ENCODE data around the gene ARL11.

Gene ARL11

DNA sequence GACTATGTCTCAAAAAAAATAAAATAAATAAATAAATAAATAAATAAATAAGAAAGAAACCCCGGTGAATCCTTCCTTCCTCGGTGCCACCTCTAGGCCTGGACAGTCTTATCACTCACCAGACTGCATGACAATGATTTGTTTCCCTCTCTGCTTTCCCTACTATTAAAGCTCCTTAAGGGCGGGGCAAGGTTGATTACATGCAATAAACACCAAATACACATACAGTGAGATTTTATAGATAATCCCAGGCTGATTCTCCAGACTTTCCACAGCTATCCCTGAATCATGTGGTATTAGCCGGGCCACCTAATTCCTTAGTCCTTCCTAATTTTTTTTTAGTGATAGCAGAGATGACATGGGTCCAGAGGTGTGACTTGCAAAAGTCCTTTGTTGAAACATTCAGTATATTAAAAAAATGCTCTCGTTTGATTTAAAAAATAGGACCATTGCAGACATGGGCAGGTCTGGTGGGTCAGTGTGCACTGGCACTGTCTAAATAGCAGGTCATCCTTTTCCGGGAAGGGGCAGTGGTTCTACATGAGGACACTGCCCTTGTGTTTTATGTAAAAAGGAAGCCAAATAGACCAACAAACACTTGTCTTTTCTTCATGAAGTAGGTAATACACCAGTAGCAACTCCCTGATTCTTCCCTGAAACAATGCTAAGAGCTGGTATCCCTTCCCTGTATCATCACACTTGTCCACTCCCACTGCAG, 48.4 kb downstream of the ARL11 start:
- Histone ChIP-seq H3K36me3 (ENCODE audit: control insufficient read depth, insufficient read depth, low read length) (peaks cover 26% of the 10 kb centered on the region), H3K4me1 (ENCODE audit: control insufficient read depth, insufficient read depth, low read length) (no peaks in the 10 kb centered on the region), H3K9me3 (ENCODE audit: control insufficient read depth, insufficient read depth, low read depth, low read length) (peaks cover 26% of the 10 kb centered on the region), H3K27me3 (ENCODE audit: control insufficient read depth, insufficient read depth, low read length) (no peaks in the 10 kb centered on the region), H3K9ac (ENCODE audit: low read length) (no peak overlapping the region), H3K27ac (ENCODE audit: low read depth, low read length) (no peak overlapping the region), H3K4me3 (ENCODE audit: low read depth, low read length) (no peak overlapping the region)

DNA sequence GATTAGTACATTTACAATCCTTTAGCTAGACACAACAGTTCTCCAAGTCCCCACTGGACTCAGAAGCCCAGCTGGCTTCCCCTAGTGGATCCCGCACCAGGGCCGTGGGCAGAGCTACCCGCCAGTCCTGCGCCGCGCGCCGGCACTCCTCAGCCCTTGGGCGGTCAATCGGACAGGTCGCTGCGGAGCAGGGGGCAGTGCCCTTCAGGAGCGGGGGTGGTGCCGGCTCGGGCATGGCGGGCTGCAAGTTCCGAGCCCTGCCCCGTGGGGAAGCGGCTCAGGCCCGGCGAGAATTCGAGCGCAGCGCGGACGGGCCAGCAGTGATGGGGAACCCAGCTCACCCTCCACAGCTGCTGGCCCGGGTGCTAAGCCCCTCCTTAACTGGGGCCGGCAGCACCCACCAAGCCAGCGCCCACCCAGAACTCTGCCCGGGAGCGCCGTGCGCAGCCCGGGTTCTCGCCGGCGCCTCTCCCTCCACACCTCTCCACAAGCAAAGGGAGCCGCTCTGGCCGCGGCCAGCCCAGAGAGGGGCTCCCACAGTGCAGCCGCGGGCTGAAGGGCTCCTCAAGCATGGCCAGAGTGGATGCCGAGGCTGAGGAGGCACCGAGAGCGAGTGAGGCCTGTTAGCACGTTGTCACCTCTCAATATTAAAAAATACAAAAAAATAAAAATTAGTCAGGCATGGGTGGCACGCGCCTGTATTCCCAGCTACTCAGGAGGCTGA, 50.0 kb downstream of the ARL11 start:
- peaks cover 26% of the 10 kb centered on the region for H3K36me3 ChIP-seq (ENCODE audit: control insufficient read depth, insufficient read depth, low read length)
- peaks cover 26% of the 10 kb centered on the region for H3K9me3 ChIP-seq (ENCODE audit: control insufficient read depth, insufficient read depth, low read depth, low read length)
- H3K4me1 ChIP-seq (ENCODE audit: control insufficient read depth, insufficient read depth, low read length), result no peaks in the 10 kb centered on the region
- H3K9ac ChIP-seq (ENCODE audit: low read length), result no peak overlapping the region
- H3K4me3 ChIP-seq (ENCODE audit: low read depth, low read length), result no peak overlapping the region
- no peak overlapping the region for H3K27ac ChIP-seq (ENCODE audit: low read depth, low read length)
- no peaks in the 10 kb centered on the region for H3K27me3 ChIP-seq (ENCODE audit: control insufficient read depth, insufficient read depth, low read length)

DNA sequence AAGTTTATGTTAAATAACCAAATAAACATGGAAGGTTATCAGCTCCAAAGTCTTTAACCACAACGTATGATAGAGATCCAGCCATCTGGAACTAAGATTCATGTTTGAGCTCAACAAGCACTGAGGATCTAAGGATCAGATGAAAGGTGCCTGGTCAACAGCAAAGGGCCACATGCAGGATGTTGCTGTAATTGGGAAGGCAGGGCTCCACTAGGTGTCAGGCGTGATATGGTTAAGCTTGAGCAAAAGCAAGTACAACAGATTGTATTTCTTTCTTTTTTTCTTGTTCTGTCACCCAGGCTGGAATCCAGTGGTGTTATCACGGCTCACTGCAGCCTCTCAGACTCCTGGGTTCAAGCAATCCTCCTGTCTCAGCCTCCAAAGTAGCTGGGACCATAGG, 50.9 kb downstream of the ARL11 start:
- no peak overlapping the region for H3K27ac ChIP-seq (ENCODE audit: low read depth, low read length)
- peaks cover 26% of the 10 kb centered on the region for H3K36me3 ChIP-seq (ENCODE audit: control insufficient read depth, insufficient read depth, low read length)
- no peaks in the 10 kb centered on the region for H3K27me3 ChIP-seq (ENCODE audit: control insufficient read depth, insufficient read depth, low read length)
- no peaks in the 10 kb centered on the region for H3K4me1 ChIP-seq (ENCODE audit: control insufficient read depth, insufficient read depth, low read length)
- H3K9me3 ChIP-seq (ENCODE audit: control insufficient read depth, insufficient read depth, low read depth, low read length), result peaks cover 26% of the 10 kb centered on the region
- H3K9ac ChIP-seq (ENCODE audit: low read length), result no peak overlapping the region
- H3K4me3 ChIP-seq (ENCODE audit: low read depth, low read length), result no peak overlapping the region

DNA sequence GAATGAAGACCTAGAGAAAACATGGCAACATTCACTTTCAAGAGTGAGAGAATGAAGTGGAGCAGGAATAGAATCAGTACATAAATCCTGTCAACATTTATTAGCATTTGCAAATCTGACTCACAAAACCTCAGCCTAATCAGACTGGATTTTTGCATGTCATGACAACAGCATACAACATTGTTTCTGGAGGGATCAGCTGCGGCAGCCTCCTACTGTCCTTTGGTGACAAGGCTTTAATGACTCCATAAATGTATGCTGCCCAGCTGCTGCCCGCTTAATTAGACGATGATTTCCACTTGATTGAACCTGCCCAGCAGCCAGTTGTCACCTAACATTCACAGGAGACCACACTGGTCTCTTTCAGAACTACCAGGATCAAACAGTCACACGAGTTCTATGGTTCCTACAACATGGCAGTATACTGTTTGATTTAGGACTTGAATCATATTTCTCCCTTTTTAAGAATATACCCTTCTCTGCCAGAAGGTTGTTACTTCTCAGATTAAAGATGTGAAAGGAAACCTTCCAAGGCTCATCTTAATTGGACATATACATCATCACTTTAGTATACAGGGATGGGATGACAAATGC, 53.6 kb downstream of the ARL11 start:
- no peaks in the 10 kb centered on the region for H3K4me1 ChIP-seq (ENCODE audit: control insufficient read depth, insufficient read depth, low read length)
- peaks cover 35% of the 10 kb centered on the region for H3K36me3 ChIP-seq (ENCODE audit: control insufficient read depth, insufficient read depth, low read length)
- H3K27ac ChIP-seq (ENCODE audit: low read depth, low read length), result no peak overlapping the region
- no peaks in the 10 kb centered on the region for H3K27me3 ChIP-seq (ENCODE audit: control insufficient read depth, insufficient read depth, low read length)
- no peak overlapping the region for H3K9ac ChIP-seq (ENCODE audit: low read length)
- no peak overlapping the region for H3K4me3 ChIP-seq (ENCODE audit: low read depth, low read length)
- H3K9me3 ChIP-seq (ENCODE audit: control insufficient read depth, insufficient read depth, low read depth, low read length), result peaks cover 25% of the 10 kb centered on the region

Measured in HUES6 (cell line).